HG03565 (cell line): ENCODE data around the gene PDZK1IP1.
"Not testable (repeated sequence)": the region's sequence is repeated elsewhere in the genome, so short reads cannot be mapped to it uniquely, and the experiment has no call there.

Source experiments
- ATAC-seq: cut with Tn5 transposase; IDR thresholded peaks from one replicate; pipeline ENCODE4 v1.9.1; 2021; ENCODE audit warnings: mild to moderate bottlenecking, moderate library complexity; ENCODE audit not compliant: unreplicated experiment

The PDZK1IP1 gene

DNA sequence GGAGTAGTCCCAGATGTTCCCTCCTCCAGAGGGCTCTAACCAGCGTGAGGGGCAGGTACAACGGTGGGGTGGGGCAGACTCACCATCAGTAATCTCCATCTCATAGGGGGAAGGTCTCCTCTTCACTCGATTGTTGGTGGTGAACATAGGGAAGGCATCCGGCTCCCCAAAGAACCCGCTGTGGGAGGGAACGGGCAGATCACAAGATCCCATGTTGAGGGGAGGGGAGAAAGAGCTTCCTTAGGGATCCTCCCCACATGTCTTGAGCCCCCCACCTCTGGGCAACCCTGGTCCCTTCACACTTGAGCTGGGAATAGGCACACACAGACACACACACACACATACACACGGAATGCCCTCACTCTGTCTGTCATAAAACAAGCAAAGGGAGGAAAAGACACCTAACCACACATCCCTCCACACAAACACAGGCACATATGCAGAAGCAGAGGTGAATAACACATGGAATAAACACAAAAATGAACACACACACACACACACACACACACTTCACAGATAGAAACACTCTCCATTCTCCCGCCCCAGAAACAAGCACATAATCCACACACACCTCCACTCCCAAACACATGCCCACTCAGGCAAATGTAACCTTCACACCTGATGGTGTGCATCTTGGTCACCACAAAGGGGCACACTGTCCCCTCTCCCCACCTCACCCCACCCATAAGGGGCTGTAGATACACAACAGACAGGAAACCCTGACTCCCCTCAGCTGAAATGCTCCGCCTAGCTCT is 34.3 kb upstream of the PDZK1IP1 start:
- ATAC-seq = no peak

DNA sequence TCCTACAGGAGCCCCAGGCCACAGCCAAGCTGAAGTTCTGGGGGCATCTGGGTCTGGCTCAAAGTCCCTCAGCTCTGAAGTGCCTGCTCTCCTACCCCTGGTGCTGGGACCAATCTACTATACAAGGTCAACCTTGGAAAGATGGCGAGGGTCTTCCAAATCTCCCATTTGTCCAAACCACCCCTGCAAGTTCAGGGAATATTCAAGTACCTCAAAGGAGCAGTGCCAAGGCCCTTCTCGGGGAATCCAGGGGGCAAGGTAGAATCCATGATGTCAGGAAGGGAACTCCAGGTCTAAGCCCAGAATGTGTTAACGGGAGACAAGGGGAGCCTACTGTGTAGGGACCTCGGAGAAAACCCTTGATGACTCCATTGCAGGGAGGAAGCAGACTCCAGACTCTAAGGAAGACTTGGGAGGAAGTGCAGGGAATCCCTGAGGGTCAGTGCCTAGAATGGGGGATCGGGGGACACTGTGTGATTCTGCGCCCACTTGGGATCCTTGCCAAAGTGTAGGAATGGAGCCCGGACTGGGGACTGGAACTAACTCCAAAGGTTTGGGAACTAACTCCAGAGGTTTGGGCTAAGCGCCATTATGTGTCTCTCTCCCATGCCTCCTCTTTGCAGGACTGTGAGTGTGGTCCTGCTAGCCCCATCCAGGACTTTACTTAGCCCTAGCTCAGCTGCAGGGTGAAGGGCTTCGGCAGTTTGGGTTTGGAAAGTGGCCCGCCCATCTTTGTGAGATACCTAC is 33.5 kb upstream of the PDZK1IP1 start:
- no peak for ATAC-seq

DNA sequence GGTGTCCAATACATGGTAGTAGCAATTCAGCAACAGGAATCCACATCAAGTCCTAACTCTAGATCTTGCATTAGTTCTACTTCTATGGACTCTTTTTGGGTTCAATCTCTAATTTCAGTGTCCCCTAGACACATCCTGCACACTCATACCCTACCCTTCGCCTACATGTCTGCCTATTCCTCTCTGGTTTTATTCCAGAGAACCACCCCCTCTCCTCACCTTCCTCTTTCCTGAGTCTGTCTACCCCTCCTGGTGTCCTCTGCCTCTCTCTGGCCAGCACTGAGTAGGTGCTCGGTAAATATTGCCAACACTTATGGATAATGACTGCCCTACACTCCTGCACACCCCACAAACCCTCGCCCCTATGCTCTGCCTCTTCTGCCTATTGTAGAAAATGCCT is 32.6 kb upstream of the PDZK1IP1 start:
- no peak for ATAC-seq

DNA sequence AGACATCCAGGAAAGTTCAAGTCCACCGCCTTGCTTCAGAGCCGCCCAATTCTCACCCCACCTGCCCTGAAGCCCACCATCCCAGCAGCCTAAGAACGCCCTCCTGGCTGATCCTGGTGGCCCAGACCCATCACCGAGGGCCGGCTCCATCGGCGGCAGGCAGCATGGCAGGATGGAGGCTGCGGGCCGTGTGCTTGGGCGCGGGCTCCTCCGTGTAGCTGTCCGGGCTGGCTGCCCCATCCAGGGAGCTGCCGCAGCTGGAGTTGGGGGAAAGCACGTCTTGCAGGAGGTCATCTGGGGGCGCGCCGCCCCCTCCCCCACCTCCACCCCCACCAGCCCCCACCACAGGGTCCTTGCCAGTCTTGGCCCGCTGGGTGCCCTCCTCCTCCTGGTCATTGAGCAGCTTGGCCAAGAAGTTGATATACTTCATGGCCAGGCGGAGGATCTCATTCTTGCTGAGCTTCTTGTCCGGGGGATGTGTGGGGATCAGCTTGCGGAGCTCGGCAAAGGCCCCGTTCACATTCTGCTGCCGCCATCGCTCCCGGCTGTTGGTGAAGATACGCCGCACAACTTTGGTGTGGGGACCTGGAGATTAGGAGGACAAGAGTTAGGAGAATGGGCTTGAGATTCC is 29.9 kb upstream of the PDZK1IP1 start:
- ATAC-seq = no peak

- ATAC-seq = no peak
Observed at GRCh38 chr1:47219001-47219400, 29.2 kb upstream of the PDZK1IP1 start.

- ATAC-seq = no peak
Observed at GRCh38 chr1:47216278-47217059, 26.6 kb upstream of the PDZK1IP1 start.

GRCh38 chr1:47215713-47216112 is 25.9 kb upstream of the PDZK1IP1 start:
- no peak for ATAC-seq

DNA sequence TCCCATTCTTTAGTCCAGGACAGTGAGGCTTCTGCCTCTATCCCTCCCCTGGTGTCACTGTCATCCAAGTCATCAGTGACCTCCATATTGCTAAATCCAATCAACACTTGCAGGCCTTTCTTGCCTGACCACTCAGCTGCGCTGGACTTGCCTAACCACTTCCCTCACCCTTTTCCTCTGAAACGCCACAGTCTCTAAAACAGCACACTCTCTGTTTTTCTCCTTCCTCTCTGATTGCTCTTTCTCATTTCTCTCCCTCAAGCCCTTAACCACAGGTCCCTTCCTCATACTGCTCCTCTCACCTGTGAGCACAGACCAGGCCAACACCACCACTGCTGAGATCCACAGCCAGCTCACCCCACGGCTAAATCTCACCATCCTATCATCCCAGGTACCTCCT is 24.7 kb upstream of the PDZK1IP1 start:
- no peak for ATAC-seq

- ATAC-seq = no peak
Observed at GRCh38 chr1:47213230-47213963, 23.6 kb upstream of the PDZK1IP1 start.

GRCh38 chr1:47212636-47213229 is 22.9 kb upstream of the PDZK1IP1 start:
- no peak for ATAC-seq

DNA sequence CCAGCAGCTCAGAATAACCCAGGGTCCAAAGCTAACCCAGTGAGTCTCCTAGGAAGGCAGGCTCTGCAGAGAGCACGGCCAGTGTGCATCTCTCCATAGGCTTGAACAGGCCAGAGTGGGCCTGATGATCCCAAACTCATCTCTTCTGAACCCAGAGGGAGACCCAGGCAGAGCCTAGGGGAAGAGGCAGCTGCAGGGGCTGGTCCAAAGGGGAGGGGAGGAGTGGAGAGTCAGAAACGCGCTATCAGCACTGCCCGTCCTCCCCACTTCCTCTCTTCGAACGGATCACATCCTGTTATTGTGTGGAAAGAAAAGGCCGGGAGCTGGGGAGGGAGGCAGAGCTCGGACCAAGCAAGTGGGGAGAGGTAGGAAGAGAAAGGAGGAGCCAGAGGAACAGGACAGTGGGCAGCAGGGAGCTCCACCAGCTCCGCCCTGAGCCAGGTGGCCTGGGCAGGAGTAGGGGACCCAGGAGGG is 22.0 kb upstream of the PDZK1IP1 start:
- no peak for ATAC-seq

DNA sequence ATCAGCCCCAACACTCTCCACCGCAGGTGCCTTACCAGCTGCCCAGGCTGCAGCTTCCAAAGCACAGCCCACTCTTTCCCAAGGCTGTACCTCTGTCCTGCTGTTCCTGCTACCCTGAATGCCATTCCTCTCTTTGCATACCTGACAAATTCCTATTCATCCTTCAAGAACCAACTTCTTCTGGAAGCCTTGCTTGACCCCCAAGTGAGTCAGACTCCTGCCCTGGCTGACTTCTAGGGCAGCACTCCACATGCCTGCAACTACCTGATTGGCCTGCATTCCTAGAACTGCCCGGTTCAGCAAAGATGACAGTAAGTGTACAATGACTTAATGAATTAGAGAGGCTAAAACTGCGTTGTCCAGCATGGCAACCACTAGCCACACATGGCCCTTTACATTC is 20.8 kb upstream of the PDZK1IP1 start:
- ATAC-seq = no peak

DNA sequence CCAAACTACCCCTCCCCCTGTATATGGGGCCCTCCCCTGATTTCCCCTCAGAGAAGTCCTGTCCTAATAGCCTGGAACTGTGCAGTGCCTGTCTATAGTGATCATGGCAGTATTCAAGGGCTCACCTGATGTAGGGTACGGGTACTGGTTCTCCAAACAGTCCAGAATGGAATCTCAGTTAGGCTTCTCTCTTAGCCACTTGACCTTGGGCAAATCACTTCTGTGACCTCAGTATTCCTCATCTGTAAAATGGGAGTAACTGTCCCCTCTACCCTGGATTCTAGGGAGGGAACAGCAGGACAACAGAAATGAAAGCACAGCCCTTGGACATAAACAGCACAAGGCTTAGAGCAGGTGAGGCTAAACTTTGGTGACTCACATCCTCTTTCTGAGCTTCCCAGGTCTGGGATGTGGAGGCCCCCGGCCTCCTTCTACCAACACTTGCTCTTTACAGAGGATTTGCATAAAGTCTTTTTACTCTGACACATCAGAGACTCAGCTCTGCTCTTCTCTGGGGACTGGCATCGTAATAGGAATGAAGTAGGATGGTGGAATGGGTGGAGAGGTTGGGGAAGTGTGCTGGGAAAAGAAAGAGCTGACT is 20.0 kb upstream of the PDZK1IP1 start:
- ATAC-seq = no peak

GRCh38 chr1:47209091-47209490 is 19.3 kb upstream of the PDZK1IP1 start:
- no peak for ATAC-seq

- no peak for ATAC-seq
Observed at GRCh38 chr1:47208374-47208850, 18.6 kb upstream of the PDZK1IP1 start.

- ATAC-seq = no peak
Observed at GRCh38 chr1:47207803-47208373, 18.1 kb upstream of the PDZK1IP1 start.

DNA sequence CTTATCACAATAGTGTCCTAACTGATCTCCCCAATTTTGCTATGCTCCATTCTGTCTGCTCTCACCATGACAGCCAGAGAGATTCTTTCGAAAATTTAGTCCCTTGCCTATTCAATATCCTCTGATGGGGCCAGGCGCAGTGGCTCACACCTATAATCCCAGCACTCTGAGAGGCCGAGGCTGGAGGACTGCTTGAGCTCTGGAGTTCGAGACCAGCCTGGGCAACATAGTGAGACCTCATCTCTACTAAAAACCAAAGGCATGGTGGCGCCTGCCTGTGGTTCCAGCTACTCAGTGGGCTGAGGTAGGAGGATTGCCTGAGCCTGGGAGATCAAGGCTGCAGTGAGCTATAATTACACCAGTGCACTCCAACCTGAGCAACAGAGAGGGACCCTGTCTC is 16.1 kb upstream of the PDZK1IP1 start:
- no peak for ATAC-seq

DNA sequence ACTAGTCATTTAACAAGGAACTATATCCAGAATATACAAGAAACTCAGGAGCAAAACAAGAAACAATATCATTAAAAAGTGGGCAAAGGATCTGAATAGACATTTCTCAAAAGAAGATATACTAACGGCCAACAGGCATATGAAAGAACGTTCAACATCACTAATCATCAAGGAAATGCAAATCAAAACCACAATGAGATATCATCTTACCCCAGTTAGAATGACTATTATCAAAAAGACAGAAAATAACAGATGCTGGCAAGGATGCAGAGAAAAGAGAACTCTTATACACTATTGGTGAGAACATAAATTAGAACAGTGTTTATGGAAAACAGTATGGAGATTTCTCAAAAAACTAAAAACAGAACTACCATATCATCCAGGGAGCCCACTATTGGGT is 13.7 kb upstream of the PDZK1IP1 start:
- ATAC-seq = not testable (repeated sequence)

DNA sequence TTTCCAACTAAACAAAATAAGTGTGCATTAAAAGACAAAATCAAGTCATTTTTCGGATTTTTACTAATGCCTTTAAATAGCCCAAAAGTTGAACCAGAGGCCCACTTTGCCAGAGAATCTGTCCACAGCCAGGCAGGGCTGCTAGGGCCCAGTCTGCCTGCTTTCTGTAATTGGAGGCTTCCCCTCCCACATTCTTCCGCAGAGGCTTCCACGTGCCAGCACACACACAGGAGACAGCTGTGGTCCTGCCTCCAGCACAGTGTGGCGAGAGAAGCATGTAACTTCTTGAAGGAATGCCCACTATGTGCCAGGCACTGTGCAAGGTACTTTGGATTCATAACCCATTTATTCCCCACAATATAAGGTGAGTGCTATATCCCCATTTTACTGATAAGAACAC is 11.3 kb upstream of the PDZK1IP1 start:
- no peak for ATAC-seq
